ENCODE measurements around the gene KIAA1755.

DNA sequence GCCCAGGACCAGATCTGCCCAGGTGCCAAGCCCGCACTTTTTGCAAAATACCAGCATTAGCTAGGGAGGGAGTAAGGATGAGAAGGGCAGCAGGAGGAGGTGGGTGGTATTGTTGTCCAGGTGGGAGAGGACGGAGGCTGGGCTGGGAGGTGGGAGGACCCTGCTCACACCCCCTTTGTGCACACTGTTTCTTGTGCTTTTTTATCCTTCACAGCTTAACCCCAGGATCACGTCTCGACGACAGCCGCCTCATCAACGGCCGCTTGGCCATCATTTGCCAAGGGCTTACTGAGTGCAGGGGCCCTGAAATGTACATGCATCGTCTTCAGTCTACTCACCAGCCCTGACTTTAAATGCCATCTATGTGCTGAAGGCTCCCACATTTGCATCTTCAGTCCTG, 83.3 kb downstream of the KIAA1755 start:
- TF ChIP-seq CTCF (IDR thresholded peaks at IDR 0.05 in 8 of 11, conservative IDR thresholded peaks at IDR 0.05 in 3 of 11) = no peak
- TF ChIP-seq POLR2A (IDR thresholded peaks at IDR 0.05) = no peak
- no peak for TF ChIP-seq POLR2AphosphoS5 (IDR thresholded peaks at IDR 0.05)

Data from spleen (tissue), 7 donors.